Fibroblast of peridontal ligament (primary cell): Measurements from ENCODE around the gene ILKAP.

Source experiments
- DNase-seq: peaks from one replicate; pipeline ENCODE4 v3.0.0-alpha.2; 2010; ENCODE audit errors: extremely low read depth

ILKAP gene

GRCh38 chr2:238166391-238167343, 36.8 kb downstream of the ILKAP start:
- DNase-seq, result no peak

DNA sequence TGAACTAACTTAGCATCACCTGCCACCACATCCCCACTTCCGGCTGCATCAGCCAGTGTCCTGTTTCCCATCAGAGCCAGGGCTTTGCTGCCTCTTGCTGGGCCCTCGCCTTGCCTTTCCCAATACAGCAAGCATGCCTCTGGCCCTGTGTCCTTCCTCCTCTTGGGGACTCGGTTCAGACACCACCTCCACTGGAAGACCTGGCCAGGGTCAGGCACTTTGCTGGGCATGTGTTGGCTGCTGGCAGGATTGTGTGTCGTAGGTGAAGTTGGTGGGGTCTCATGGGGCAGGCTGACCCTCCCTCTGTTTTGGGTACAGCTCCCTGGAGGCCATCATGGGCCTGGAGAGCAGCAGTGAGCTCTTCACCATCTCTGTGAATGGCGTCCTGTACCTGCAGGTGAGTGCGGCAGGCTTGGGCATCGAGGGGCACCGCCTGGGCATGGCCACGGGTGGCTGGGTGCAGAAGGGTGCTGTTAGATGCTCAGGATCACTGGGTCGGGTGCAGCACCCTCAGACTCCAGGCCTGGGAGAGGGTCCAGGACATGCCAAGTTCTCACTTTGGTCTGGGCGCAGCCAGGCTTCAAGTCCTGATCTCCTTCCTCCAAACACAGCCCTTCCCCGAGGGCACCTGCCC, 38.1 kb downstream of the ILKAP start:
- DNase-seq, result no peak

DNA sequence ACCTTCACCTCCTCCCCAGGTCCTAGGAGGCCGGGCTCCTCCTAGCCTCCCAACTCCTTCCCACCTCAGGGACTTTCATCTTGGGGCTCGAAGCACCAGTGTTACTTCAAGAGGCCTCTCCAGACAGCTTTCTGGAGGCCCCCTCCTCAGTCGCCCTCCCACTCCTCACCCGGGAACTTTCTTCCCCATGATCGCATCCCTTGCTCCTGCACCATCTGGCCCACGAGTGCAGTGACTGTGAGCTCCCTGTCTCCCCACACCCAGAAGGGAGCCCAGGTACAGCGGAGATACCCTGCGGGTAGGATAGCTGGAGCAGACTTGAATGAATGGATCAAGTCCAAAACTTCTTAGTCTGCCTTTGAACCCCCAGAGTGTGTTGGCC, 38.6 kb downstream of the ILKAP start:
- no peak for DNase-seq

DNA sequence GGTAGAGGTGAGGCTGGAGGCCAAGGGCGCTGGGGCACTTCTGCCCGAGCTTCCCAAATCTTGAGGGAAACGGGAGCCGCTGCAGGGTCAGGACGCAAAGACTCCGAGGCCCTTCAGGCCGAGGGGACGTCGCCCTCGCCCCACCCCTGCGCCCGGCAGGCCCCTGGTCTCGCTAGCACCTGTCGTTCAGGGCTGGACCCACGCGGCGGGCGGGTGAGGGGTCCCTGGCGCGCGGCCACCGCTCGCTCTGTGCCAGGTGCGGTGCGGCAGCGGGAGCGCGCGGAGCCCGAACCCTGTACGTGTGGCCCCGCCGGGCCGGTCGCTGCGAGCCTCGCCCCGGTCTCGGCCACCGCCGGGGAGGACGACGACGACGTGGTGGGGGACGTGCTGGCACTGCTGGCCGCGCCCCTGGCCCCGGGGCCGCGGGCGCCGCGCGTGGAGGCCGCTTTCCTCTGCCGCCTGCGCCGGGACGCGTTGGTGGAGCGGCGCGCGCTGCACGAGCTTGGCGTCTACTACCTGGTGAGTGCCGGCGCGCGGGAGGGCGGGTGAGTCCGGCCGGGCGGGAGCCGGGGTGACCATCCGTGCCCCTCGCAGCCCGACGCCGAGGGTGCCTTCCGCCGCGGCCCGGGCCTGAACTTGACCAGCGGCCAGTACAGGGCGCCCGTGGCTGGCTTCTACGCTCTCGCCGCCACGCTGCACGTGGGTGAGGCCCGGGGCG, 39.9 kb downstream of the ILKAP start:
- DNase-seq, result no peak

- DNase-seq, result no peak
These were observed 40.6 kb downstream of the ILKAP start for GRCh38 chr2:238162846-238163441.

DNA sequence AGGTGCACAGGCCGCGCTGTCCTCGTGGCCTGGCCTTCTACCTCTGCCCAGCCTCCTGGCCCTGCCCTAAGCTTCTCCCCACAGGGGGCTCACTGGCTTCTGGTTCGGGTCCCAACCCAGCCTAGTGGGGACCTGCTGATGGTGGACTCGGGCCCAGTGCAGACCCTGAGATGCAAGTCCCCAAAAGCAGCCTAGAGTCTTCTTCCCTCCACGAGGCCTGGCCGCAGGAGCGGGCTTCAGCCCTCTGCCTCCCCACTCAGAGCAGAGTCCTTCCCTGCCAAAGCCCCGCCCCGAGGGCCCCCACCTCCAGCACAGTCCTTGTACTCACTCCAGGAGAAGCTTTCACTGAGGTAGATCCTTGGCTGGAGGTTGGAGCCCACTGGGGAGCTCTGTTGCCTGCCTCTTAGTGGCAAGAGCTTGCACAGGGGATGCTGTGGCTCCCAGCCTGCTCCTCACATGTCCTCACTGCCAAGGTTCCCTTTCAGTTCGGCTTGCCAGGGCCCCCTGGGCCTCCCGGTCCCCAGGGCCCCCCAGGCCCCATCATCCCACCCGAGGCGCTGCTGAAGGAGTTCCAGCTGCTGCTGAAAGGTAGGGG, 41.1 kb downstream of the ILKAP start:
- no peak for DNase-seq

- DNase-seq, result no peak
These were observed 42.0 kb downstream of the ILKAP start for GRCh38 chr2:238161291-238162051.

- no peak for DNase-seq
These were observed 43.0 kb downstream of the ILKAP start for GRCh38 chr2:238160206-238161129.

DNA sequence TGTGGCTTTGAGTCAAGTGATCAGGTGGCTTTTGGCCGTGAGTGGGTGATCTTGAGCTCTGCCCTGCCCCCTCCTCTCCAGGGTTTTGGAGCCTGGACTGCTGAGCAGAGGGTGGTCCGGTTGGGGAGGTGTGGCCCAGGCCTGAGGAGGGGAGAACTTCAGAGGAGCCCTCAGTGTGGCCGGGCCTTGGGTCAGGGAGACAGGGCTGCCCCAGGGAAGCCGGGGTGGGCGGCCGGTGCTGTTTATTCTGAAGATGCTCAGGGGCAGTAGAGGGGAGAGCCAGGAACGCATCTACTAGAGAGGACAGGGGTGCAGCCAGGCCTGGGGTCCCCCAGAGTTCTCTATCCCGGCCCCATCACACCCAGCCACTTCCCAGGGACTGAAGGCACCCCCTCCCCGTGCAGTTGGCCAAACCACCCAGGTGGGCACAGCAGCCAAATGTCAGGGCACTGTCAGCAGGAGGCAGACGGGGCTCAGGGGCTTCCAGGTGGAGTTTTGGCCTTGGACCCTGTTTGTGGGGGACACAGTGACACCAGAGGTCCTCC, 43.8 kb downstream of the ILKAP start:
- DNase-seq, result no peak

DNA sequence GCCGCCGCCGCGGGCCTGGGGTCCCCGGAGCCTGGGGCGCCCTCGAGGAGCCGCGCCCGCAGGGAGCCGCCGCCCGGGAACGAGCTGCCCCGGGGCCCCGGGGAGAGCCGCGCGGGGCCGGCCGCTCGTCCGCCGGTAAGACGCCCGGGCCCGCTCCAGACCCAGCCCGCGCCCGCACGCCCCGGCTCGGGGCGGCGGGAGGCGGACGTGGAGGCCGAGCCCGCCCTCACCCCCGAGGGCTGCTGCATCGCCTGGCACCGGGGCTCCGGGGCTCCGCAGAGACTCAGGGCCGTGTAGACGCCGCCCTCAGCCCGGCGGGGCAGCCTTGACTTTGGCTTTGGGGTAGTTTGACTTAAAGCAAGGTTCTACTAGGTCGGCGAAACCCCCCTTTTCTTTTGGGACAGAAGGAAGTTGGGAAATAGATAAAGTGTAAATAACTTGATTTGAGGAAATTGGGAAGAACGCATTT, 44.4 kb downstream of the ILKAP start:
- no peak for DNase-seq

DNA sequence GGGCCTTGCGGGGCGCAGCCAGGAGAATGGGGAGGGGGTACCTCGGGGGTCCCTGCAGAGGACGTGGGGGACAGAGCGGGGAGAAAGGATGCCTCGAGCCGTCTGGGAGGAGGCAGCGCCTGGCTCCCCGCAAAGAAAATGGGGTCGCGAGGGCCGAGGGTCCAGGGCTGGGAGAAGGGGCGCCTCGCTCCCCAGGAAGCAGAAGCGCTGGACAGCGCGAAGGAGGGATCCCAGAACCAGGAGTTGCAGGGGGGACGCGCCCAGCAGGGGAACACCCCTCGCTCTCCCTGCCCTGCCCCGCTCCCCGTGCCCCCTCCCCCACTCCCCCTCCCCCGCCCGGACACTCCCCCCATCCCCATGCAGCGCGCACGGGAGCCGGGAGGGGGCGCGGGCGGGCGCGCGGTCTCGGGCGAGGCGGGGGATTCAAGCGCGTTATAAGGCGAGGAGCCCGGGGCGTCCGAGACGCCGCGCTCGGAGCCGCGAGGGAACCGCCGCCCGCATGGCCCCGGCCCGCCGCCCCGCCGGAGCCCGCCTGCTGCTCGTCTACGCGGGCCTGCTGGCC, 44.9 kb downstream of the ILKAP start, which contains the start of gene ERFE:
TSS of gene ERFE (plus strand) at position 462 of the 562 bp plus-strand sequence. CDS start at position 500, 38 bp downstream.
- no peak for DNase-seq

DNA sequence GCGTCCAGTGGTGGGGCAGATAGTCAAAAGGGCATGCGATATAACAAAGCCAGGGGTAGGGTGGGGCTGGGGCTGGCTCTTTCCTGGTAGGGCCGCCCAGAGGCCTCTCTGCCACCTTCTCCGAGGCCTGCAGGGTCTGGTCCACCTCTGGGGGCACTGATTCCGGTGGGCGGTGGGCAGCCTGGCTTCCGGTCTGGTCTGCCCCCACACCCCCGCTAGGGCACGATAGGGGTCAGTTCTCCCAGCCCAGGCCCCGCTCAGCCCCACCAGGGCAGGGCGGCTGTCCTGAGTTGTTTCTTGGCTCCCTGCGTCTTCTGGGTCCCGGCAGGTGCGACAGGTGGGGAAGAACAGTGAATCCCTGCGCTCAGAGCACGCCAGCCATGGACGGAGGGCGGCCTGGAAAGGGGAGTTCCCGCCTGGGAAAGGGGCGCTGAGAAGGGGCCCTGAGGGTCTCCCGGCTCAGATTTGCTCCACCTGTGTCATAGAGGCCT, 45.4 kb downstream of the ILKAP start:
- DNase-seq, result no peak

DNA sequence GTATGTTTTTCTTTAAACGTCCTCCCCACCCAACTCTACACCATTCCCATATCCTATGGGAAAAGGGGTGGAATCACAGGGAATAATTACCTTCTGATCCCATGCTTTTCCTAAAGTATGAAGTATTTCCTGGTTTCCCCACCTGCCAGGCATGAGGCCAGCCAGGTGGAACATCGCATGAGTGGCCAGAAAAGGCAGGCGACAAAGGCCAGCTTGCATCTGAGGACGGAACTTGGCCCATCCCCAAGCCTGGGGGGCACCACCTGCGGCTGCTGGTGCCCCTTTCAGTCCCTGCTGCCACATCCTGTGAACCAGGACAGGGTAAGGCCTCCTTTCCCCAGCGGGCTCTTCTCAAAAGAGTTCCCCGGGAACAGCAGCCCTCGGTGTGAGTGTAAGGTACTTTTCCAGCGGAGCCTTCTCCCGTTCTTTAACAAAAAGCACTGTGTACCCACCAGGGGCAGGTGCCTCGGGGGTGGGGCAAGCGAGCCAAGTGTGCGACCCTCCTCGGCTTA, 45.9 kb downstream of the ILKAP start:
- no peak for DNase-seq

- peak; percentile 59 for DNase-seq
These were observed 47.5 kb downstream of the ILKAP start for GRCh38 chr2:238155761-238156694.

- peak; percentile 87 for DNase-seq
These were observed 48.3 kb downstream of the ILKAP start for GRCh38 chr2:238155051-238155760.

- no peak for DNase-seq
These were observed 48.9 kb downstream of the ILKAP start for GRCh38 chr2:238154570-238154969.
